Liver (tissue), 3 donors: ENCODE results near the gene PDE6B.

Source experiments
- ATF3 ChIP-seq: IDR thresholded peaks from 2 replicates; pipeline ENCODE4 v1.6.1; 2016; ENCODE audit warnings: antibody characterized with exemption
- HNF4A ChIP-seq, 2 donors: conservative IDR thresholded peaks; 2 replicates each; pipeline ENCODE4 v1.6.1; 2016; ENCODE audit warnings: antibody characterized with exemption in 2 of 2, mild to moderate bottlenecking in 2 of 2
- JUND ChIP-seq, 2 donors: IDR thresholded peaks; 2 replicates each; pipeline ENCODE4 v1.6.1; 2016; ENCODE audit warnings: antibody characterized with exemption in 2 of 2
- MAX ChIP-seq: IDR thresholded peaks from 2 replicates; pipeline ENCODE4 v1.6.1; 2016; ENCODE audit warnings: antibody characterized with exemption
- RAD21 ChIP-seq, 2 donors: IDR thresholded peaks; 2 replicates each; pipeline ENCODE4 v1.6.1; 2016; ENCODE audit warnings: antibody characterized with exemption in 2 of 2, mild to moderate bottlenecking in 2 of 2
- REST ChIP-seq: IDR thresholded peaks from 2 replicates; pipeline ENCODE4 v1.6.1; 2016; ENCODE audit warnings: antibody characterized with exemption, mild to moderate bottlenecking
- RXRA ChIP-seq, 2 donors: IDR thresholded peaks; 2 replicates each; pipeline ENCODE4 v1.6.1; 2017 to 2018; ENCODE audit warnings: antibody characterized with exemption in 2 of 2, mild to moderate bottlenecking in 1 of 2
- SP1 ChIP-seq: IDR thresholded peaks from 2 replicates; pipeline ENCODE4 v1.6.1; 2018; ENCODE audit warnings: antibody characterized with exemption, mild to moderate bottlenecking
- TAF1 ChIP-seq: conservative IDR thresholded peaks from 2 replicates; pipeline ENCODE4 v1.6.1; 2016; ENCODE audit warnings: antibody characterized with exemption, mild to moderate bottlenecking
- ZBTB33 ChIP-seq: IDR thresholded peaks from 2 replicates; pipeline ENCODE4 v1.6.1; 2016; ENCODE audit warnings: antibody characterized with exemption
- TF ChIP-seq, protein P1 (sequence below): fragments of 150-350 bp; IDR thresholded peaks from 2 replicates; pipeline ENCODE4 v1.5.1; 2017; ENCODE audit warnings: improper control_type of control experiment, low read depth, low read length; ENCODE audit not compliant: missing input control
- donor health status: healthy.
- donor health status: healthy.

DNA sequence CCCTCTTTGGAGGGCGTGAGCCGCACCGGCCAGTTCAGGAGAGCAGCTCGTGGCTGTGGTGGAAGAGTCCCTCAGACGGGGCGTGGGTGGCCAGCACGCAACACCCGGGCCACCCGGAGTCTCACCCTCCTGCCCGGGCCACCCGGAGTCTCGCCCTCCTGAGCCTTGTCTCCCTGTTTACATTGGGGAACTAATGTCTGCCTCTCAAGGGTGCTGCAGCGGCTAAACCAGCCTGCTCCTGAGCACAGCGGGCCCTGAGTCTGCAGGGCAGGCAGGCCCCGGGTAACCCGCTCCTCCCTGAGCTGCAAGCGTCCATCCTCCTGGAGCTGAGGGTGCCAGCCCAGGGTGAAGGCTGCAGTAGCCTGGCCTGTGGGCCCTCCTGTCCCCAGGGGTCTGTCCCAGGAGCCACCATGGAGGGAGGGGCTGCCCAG is 3.0 kb downstream of the PDE6B start:
- TF ChIP-seq, protein P1, sequence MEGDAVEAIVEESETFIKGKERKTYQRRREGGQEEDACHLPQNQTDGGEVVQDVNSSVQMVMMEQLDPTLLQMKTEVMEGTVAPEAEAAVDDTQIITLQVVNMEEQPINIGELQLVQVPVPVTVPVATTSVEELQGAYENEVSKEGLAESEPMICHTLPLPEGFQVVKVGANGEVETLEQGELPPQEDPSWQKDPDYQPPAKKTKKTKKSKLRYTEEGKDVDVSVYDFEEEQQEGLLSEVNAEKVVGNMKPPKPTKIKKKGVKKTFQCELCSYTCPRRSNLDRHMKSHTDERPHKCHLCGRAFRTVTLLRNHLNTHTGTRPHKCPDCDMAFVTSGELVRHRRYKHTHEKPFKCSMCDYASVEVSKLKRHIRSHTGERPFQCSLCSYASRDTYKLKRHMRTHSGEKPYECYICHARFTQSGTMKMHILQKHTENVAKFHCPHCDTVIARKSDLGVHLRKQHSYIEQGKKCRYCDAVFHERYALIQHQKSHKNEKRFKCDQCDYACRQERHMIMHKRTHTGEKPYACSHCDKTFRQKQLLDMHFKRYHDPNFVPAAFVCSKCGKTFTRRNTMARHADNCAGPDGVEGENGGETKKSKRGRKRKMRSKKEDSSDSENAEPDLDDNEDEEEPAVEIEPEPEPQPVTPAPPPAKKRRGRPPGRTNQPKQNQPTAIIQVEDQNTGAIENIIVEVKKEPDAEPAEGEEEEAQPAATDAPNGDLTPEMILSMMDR = no peak
- TF ChIP-seq ZBTB33 (no peak), REST (no peak), JUND (IDR thresholded peaks at IDR 0.05) (no peak), RAD21 (IDR thresholded peaks at IDR 0.05) (no peak), HNF4A (conservative IDR thresholded peaks at IDR 0.05) (no peak), SP1 (no peak), ATF3 (no peak), RXRA (IDR thresholded peaks at IDR 0.05) (no peak), MAX (no peak), TAF1 (no peak)
